HG02840 (cell line): Measurements from ENCODE around the gene RNF150.
"Not testable (repeated sequence)": the region's sequence is repeated elsewhere in the genome, so short reads cannot be mapped to it uniquely, and the experiment has no call there.

Source experiments
- ATAC-seq: cut with Tn5 transposase; IDR thresholded peaks from one replicate; pipeline ENCODE4 v1.9.1; 2021; ENCODE audit warnings: mild to moderate bottlenecking, moderate library complexity, moderate number of reproducible peaks; ENCODE audit not compliant: unreplicated experiment, low FRiP score

The RNF150 gene

GRCh38 chr4:141133146-141133998 lies at the start of gene RNF150:
RNF150 (minus strand) TSS chr4:141133469.
- ATAC-seq, result no peak

- no peak for ATAC-seq
Observed at GRCh38 chr4:141180991-141181761, 47.9 kb upstream of the RNF150 start.

- no peak for ATAC-seq
Observed at GRCh38 chr4:141179474-141180373, 46.5 kb upstream of the RNF150 start.

DNA sequence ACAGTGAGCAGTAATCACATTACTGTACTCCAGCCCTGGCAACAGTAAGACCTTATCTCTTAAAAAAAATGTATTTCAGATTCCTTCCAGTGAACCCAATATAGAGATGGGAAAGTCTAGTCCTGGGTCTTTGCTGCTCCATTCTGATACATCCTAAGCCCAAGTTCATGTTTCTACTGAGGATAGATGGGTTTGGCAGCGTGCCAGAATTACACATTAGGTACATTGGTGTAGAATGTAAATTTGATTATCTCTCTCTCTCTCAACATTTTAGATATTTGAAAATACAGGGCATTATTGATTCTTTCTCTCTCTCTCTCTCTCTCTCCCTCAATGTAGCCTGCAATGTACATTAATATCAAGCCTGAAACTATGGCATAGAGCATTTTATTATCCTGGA lies 43.9 kb upstream of the RNF150 start:
- no peak for ATAC-seq

DNA sequence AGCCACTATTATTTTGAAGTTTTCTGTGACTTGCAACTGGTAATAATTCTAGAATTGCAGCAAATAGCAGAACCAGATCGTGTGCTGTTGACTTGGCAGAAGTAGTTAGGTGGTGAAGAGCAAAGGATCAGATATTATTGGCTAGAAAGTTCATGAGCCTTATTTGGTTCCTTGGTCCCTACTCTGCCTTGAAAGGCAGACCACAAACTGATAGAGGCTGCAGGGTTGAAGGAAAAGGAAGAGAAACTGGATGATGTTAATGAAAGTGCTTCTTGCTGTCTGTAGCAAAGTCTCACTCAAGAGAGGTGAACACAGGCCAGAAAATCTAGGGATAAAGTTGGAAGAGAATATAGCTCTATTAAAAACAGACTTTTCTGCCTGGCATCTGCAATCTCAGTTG lies 41.2 kb upstream of the RNF150 start:
- ATAC-seq, result no peak

DNA sequence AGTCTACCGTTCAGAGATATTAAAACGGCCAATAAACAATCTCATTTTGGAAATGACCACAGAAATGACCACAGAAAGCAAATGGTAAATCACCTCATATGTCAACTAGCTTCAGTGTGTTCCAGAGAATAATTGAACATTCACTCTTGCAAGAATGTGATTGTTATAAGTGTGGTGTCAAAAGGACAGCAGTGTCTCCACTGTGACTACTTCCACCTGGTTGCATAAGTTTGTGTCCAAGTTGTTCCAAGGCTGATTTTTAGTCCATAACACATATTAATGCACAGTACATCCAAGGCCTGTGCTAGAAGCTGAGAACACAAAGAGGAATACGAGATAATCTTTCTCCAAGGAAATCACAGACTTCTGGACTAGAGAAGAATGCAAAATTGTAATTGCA lies 37.4 kb upstream of the RNF150 start:
- ATAC-seq, result no peak

DNA sequence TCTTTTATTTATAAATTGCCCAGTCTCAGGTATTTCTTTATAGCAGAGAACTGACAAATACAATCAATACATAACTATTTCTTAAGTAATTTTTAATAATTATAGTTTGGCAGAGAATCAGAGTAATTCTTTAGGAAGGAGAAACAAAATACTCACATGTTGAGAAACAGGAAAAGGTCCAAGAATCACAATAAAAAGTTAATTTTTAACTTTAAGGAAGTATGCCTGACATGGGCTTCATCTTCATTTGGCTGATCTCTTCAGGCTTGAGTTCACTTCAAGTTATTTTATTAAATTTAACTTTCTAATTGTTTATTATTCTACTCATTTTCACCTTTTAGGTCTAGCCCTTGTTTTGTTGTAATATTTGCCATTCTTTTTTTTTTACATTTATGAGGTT lies 36.1 kb upstream of the RNF150 start:
- no peak for ATAC-seq

DNA sequence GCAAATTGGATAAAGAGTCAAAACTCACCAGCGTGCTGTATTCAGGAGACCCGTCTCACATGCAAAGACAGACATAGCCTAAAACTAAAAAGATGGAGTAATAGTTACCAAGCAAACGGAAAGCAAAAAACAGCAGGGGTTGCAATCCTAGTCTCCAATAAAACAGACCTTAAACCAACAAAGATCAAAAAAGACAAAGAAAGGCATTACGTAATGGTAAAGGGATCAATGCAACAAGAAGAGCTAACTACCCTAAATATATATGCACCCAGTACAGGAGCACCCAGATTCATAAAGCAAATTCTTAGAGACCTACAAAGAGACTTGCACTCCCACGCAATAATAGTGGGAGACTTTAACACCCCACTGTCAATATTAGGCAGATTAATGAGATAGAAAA lies 31.7 kb upstream of the RNF150 start:
- not testable (repeated sequence) for ATAC-seq

GRCh38 chr4:141159027-141159426 lies 25.8 kb upstream of the RNF150 start:
- no peak for ATAC-seq

GRCh38 chr4:141158219-141158618 lies 24.9 kb upstream of the RNF150 start:
- ATAC-seq, result no peak

- no peak for ATAC-seq
Observed at GRCh38 chr4:141155586-141155985, 22.3 kb upstream of the RNF150 start.

- ATAC-seq, result no peak
Observed at GRCh38 chr4:141154725-141155124, 21.5 kb upstream of the RNF150 start.

DNA sequence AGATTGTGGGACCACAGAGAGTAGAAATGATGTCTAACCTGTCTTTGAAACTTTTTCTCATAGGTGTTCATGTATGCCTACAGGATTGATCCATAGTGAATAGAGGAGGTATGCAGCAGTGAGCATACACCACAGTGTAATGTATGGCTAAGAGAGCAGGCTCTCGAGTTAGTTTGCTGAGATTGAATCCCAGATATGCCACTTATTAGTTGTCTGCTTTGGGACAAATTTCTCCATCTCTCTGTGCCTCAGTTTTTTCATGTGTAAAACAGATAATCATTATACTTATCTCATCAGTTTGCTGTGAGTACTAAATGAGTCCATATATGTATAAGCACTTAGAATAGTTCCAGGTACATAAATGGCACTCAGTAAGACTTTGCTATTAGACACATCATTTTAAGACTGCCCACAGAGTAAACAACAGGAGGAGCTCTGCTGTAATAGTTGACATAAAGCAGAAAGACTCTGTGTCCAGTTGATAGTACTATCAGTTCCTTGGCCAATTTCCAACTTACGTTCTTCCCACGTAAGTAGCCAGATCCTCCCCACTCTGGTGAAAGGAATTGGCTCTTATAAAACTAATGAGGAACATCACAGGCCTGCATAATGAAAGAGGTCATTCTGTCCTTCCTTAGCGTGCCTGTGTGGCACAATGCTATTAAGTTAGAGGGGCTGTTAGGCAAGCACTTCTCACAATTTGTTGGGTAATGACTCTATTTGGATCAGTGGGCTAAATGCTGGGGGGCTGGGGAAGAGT lies 20.7 kb upstream of the RNF150 start:
- no peak for ATAC-seq

- ATAC-seq, result no peak
Observed at GRCh38 chr4:141144207-141144606, 10.9 kb upstream of the RNF150 start.

DNA sequence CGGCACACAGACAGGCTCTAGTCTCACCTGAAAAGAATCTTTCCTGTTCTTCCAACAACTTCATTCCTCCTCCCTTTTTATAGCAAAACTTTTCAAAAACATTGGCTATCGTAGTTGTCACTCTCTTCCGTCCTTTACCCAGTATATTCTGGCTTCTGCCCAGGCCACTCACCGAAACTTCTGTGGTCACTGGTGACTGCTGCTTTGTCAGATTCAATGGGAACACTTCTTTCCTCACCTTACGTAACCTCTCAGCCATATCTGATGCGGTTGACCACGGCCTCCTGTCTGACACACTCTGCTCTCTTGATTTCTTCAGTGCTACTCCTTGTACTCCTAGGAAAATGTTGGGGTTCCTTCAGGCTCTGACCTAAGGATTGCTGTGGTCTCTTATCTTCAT lies 9.2 kb upstream of the RNF150 start:
- ATAC-seq, result no peak

DNA sequence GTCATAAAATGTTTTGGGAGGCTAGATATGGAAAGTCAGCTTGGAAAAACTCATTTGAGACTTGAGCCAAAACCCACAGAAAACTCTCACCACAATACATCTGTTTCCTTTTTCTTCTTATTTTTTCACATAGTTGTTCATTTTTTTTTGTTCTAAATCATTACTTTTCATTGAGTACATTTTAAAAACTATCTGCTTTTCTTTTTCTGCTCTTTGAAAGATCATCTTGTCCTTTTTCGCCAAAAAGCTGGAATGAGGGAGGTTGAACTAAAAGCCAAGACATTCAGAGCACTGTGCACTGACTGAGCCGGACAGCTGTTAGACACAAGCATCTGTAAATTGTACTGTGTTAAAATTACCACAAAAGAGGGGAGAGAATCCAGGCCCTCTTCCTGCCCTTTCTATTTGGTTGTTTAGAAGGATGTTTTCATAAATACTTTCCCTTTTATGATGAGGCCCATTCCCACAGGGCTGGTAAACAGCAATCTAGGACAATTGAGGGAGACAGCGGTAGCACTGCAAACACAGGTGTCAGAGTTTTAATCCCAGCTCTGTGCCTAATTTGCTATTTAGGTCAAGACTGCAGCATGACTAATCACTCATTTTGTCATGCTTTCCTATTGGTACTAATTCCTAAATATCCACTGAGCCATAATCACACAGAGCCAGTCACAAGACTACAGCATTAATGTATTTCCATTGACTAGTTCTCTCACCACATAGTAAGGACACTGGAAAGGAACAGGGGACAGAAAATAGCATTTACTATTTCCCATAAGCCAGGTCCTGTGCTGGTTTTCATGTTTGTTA lies 7.3 kb upstream of the RNF150 start:
- ATAC-seq, result no peak

DNA sequence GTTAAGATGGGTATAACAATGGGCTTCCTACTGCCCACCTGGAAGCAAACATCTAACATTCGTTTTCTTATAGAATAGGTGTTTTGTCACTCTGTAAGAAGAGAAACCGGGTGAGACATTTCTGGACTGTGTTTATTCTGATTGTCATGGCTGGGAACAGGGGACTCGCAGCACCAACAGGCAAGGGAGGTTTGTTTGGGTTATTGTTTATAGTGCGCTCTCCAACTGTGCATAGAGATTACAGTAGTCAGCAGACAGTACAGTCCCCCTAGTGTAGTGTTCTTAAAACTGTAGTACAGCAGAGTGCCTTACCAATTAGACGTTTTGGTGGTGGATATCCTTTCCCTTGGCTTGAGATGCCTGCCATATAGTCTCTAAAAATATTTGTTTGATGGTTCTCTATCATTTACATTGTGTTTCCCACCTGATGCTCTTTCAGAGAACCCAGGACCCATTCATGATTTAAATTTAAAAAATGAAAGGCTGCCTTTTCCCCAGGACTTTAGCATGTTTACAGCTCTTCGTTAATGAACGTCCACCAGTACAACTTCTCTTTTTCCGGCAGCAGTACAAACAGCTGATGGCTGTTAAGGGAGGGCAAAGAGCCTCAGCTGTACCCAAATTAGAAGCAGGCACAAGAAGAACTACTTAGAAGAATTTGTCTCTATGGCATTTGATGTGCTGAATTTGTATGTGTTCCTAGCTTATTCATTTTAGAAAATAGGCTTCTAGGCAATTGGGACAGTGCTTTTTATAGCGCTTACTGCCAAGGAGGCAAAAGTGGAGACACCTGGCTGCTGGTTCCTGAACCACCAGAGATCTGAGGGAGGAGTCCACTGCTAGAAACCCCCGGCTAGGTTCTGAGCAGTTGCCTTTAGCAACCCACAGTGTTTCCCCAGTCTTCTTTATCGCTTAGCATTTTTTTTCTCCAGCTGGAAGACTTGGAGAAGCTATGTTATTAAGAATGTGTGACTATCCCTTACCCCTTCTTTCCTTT lies 1.0 kb upstream of the RNF150 start:
- ATAC-seq, result no peak

DNA sequence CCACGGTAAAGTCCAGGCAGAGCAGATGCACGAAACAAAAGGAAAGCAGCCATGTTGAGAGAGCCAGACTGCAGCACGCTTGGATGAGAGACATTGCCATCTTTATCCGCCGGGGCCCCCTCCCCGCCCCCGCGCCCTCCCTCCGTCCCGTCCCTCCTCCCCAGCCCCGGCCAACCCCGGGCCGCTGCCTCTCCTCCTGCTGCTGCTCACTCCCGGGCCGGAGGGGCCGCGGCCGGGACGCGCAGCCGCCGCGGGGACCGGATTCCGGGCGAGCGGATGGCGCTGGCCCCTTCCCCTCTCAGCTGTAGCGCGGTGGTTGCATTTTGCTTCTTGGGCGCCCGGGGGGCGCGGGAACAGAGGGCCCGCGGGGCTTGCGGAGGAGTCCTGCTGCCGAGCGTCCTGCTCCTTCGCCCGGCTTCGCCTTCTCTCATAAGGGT lies 542 bp downstream of the RNF150 start:
- no peak for ATAC-seq
